ENCODE measurements around the gene KLHL40.

GRCh38 chr3:42657675-42658074 is 27.7 kb upstream of the KLHL40 start:
- TF ChIP-seq EZH2 (IDR thresholded peaks at IDR 0.05; ENCODE audit: low read length) (no peak), CTCF (optimal IDR thresholded peaks at IDR 0.05 in 1 of 3, IDR thresholded peaks at IDR 0.05 in 1 of 3, conservative IDR thresholded peaks at IDR 0.05 in 1 of 3; ENCODE audit: extremely low read depth in 1 of 3, insufficient read depth in 2 of 3, low read length in 3 of 3) (no peak)
